ENCODE data around the gene SCRT2. TPM values are rescaled to one million over a fixed set of nuclear protein-coding genes. Genes with fewer than 3 reads are reported as not detected.

The SCRT2 gene
- total RNA-seq, 1 experiment from 2014 or later = not detected

- no peak overlapping the region for H2BK5ac ChIP-seq (ENCODE audit: insufficient read length, low read length)
- Mint-ChIP-seq H3K36me3 (ENCODE audit: insufficient read depth in 1 of 3, low read depth in 3 of 3) (no peaks in the 10 kb centered on the region; a peak in 1 of 7 replicates), H3K27me3 (ENCODE audit: low read depth) (peaks cover 54% of the 10 kb centered on the region), H3K4me3 (no peak overlapping the region), H3K4me1 (peaks cover 11 to 21% of the 10 kb centered on the region in 2 experiments), H3K9me3 (no peaks in the 10 kb centered on the region; a peak in 1 of 5 replicates), H3K27ac (no peak overlapping the region)
- H3K18ac ChIP-seq (ENCODE audit: insufficient read length, low read depth, low read length) = no peak overlapping the region
- no peak overlapping the region for H3K14ac ChIP-seq (ENCODE audit: insufficient read depth, low read length)
- H2BK15ac ChIP-seq (ENCODE audit: low read depth, low read length) = no peak overlapping the region
- peaks cover 3% of the 10 kb centered on the region; the same call in 1 of the 2 replicates for H3K4me1 ChIP-seq (ENCODE audit: insufficient read depth, low read length)
- H3K23me2 ChIP-seq (ENCODE audit: insufficient read length, low read depth, low read length, poor library complexity, severe bottlenecking) = no peaks in the 10 kb centered on the region
- WGBS (ENCODE audit: extremely low coverage, insufficient read length, low lambda C conversion rate) = no CpG with 5 or more reads among the region's 4 CpGs
- no peaks in the 10 kb centered on the region for H3K79me1 ChIP-seq (ENCODE audit: insufficient read depth, low read depth, low read length, poor library complexity, severe bottlenecking)
- no peak overlapping the region for H4K5ac ChIP-seq (ENCODE audit: insufficient read length, low read depth, low read length)
- H3K9ac ChIP-seq (ENCODE audit: extremely low read depth, insufficient read length, low read length) = no peak overlapping the region
- no peak overlapping the region for H3T11ph ChIP-seq (ENCODE audit: low read length)
- no peak overlapping the region for H4K91ac ChIP-seq (ENCODE audit: insufficient read length, low read depth, low read length)
- no peak overlapping the region for H2BK12ac ChIP-seq (ENCODE audit: insufficient read length, low read depth, low read length)
- no peaks in the 10 kb centered on the region; the same call in 1 of the 2 replicates for H3K27me3 ChIP-seq (ENCODE audit: insufficient read depth, low read length)
- no peaks in the 10 kb centered on the region for H3K79me2 ChIP-seq (ENCODE audit: insufficient read depth, low read length)
- no peak overlapping the region for H2BK120ac ChIP-seq (ENCODE audit: low read depth, low read length, poor library complexity, severe bottlenecking)
- H3K23ac ChIP-seq (ENCODE audit: insufficient read length, low read depth, low read length) = no peak overlapping the region
- no peak overlapping the region for H2AK5ac ChIP-seq (ENCODE audit: insufficient read length, low read length)
- H3K27ac ChIP-seq (ENCODE audit: insufficient read length, low read depth, low read length) = no peak overlapping the region
- no peak for DNase-seq
- no peaks in the 10 kb centered on the region for H4K20me1 ChIP-seq (ENCODE audit: control insufficient read depth, insufficient read depth, insufficient read length)
- H3K4ac ChIP-seq (ENCODE audit: low read depth, low read length) = no peak overlapping the region
- no peak overlapping the region for H3K4me2 ChIP-seq (ENCODE audit: insufficient read depth, insufficient read length, low read length)
- H2AFZ ChIP-seq (ENCODE audit: low read length) = no peak overlapping the region
- no peak overlapping the region for H2BK20ac ChIP-seq (ENCODE audit: low read depth, low read length, poor library complexity, severe bottlenecking)
- no peak overlapping the region for H3K56ac ChIP-seq (ENCODE audit: insufficient read length, low read depth, low read length)
- no peak overlapping the region for H4K8ac ChIP-seq (replicated peaks; ENCODE audit: insufficient read length, low read depth, low read length)
- H3K9me3 ChIP-seq (ENCODE audit: control insufficient read depth, low read depth, low read length) = no peaks in the 10 kb centered on the region
- no peak for TF ChIP-seq CTCF (conservative IDR thresholded peaks at IDR 0.05)
These were observed 46.3 kb upstream of the SCRT2 start for GRCh38 chr20:721876-722275.

Data from H9 (cell line).